ENCODE measurements around the gene PTOV1. TPM values are rescaled to one million over a fixed set of nuclear protein-coding genes. Genes with fewer than 3 reads are reported as not detected.

PTOV1 gene
- total and polyA plus RNA-seq, 10 of the 15 experiments (the other 5 are each of a cell fraction or from before 2014, with no cell fraction given) = 3.2 to 83.5 (median 22.3) TPM

GRCh38 chr19:49878744-49879070, 27.7 kb downstream of the PTOV1 start:
- H3K36me3 ChIP-seq (ENCODE audit: control insufficient read depth in 2 of 2, insufficient read depth in 2 of 2, low read length in 1 of 2) = peaks cover 8% of the 10 kb centered on the region in 2 experiments
- no peak overlapping the region for H3K27ac ChIP-seq (ENCODE audit: control insufficient read depth, insufficient read depth)
- ChIA-PET SMC1A (ENCODE audit: uncharacterized antibody, unreplicated experiment) (no interaction called here), RAD21 (ENCODE audit: unreplicated experiment) (no interaction called here), POLR2A (interaction anchor here (1.1 to 1.4 kb wide), 2 partner anchors 10 kb away, joined by 4 to 7 read pairs; no protein-coding TSS in a partner anchor), CTCF (interaction anchor here (0.8 kb wide), 1 partner anchor 59 kb away, joined by 3 read pairs; no protein-coding TSS in a partner anchor)
- 0 out of 2 replicates have a peak overlapping the region, but pooled peaks have one; percentile 62 for H3K9ac ChIP-seq (ENCODE audit: control insufficient read depth, insufficient read depth, low read length)
- DNase-seq (ENCODE audit: low read depth, low spot score) (no peak), ATAC-seq (no peak), FAIRE-seq (no peak)
- intact Hi-C loops (cut with micrococcal nuclease; ENCODE audit: unreplicated experiment) (loop anchor here (5.0 kb wide), 1 partner anchor 49 kb away; the partner anchor contains the start of genes ATF5 and NUP62), in situ Hi-C loops (cut with MboI) (loop anchor here (25.0 kb wide), 1 partner anchor 1241 kb away; the partner anchor contains the start of genes CA11 and DBP)
- TF ChIP-seq ZSCAN29 (IDR thresholded peaks at IDR 0.05) = no peak
- peak overlapping the region; percentile 73 for H3K4me3 ChIP-seq
- peaks cover 16% of the 10 kb centered on the region for H3K4me1 ChIP-seq (ENCODE audit: control insufficient read depth, insufficient read depth, low read length)
- H3K4me2 ChIP-seq (ENCODE audit: control insufficient read depth, insufficient read depth) = peak overlapping the region; percentile 92
- no peak overlapping the region for H2AFZ ChIP-seq (ENCODE audit: control insufficient read depth, low read depth, low read length)
- BruUV-seq (replicated peaks) = no TSS peak
- H3K27me3 ChIP-seq (replicated peaks in 1 of 2; ENCODE audit: control insufficient read depth in 2 of 2, insufficient read depth in 2 of 2, low read length in 1 of 2) = no peaks in the 10 kb centered on the region
- H3K9me3 ChIP-seq (replicated peaks; ENCODE audit: control insufficient read depth, insufficient read depth, low read length) = no peaks in the 10 kb centered on the region; the same call in 2 of the 3 replicates
- peaks cover 25% of the 10 kb centered on the region for H3K79me2 ChIP-seq (ENCODE audit: control insufficient read depth, insufficient read depth, low read length)
- WGBS (ENCODE audit: insufficient coverage, insufficient replicate concordance, low lambda C conversion rate, missing lambda C conversion rate) = 81% methylated on average over 9 of the region's 9 CpGs
- no peaks in the 10 kb centered on the region for H4K20me1 ChIP-seq (ENCODE audit: control insufficient read depth, insufficient read depth)

GRCh38 chr19:49879243-49879963, 28.4 kb downstream of the PTOV1 start:
- in situ Hi-C loops (cut with MboI) (loop anchor here (25.0 kb wide), 1 partner anchor 1242 kb away; the partner anchor contains the start of genes CA11 and DBP), intact Hi-C loops (cut with micrococcal nuclease; ENCODE audit: unreplicated experiment) (loop anchor here (5.0 kb wide), 1 partner anchor 48 kb away; the partner anchor contains the start of genes ATF5 and NUP62)
- Histone ChIP-seq H3K79me2 (ENCODE audit: control insufficient read depth, insufficient read depth, low read length) (peaks cover 25% of the 10 kb centered on the region), H3K27ac (ENCODE audit: control insufficient read depth, insufficient read depth) (no peak overlapping the region), H2AFZ (ENCODE audit: control insufficient read depth, low read depth, low read length) (no peak overlapping the region), H3K9ac (ENCODE audit: control insufficient read depth, insufficient read depth, low read length) (no peak overlapping the region), H3K36me3 (ENCODE audit: control insufficient read depth in 2 of 2, insufficient read depth in 2 of 2, low read length in 1 of 2) (peaks cover 8 to 13% of the 10 kb centered on the region in 2 experiments), H3K9me3 (replicated peaks; ENCODE audit: control insufficient read depth, insufficient read depth, low read length) (no peaks in the 10 kb centered on the region; the same call in 2 of the 3 replicates), H3K4me3 (no peak overlapping the region), H4K20me1 (ENCODE audit: control insufficient read depth, insufficient read depth) (no peaks in the 10 kb centered on the region), H3K4me1 (ENCODE audit: control insufficient read depth, insufficient read depth, low read length) (peaks cover 16% of the 10 kb centered on the region), H3K4me2 (ENCODE audit: control insufficient read depth, insufficient read depth) (peak overlapping the region; percentile 92; the same call in 1 of the 2 replicates), H3K27me3 (replicated peaks in 1 of 2; ENCODE audit: control insufficient read depth in 2 of 2, insufficient read depth in 2 of 2, low read length in 1 of 2) (no peaks in the 10 kb centered on the region)
- SMC1A ChIA-PET (ENCODE audit: uncharacterized antibody, unreplicated experiment) = no interaction called here
- no peak for ATAC-seq
- DNase-seq (ENCODE audit: low read depth, low spot score) = no peak
- POLR2A ChIA-PET = interaction anchor here (0.5 to 1.4 kb wide), 4 partner anchors 9 to 215 kb away, joined by 3 to 7 read pairs (median 4); no protein-coding TSS in a partner anchor
- CTCF ChIA-PET = interaction anchor here (0.8 to 1.0 kb wide), 2 partner anchors 9 to 59 kb away, joined by 3 read pairs; no protein-coding TSS in a partner anchor
- RAD21 ChIA-PET (ENCODE audit: unreplicated experiment) = no interaction called here
- BruUV-seq (replicated peaks) = TSS peak; percentile 74
- no peak for FAIRE-seq
- 89% methylated on average over 11 of the region's 12 CpGs for WGBS (ENCODE audit: insufficient coverage, insufficient replicate concordance, low lambda C conversion rate, missing lambda C conversion rate)
- TF ChIP-seq TARDBP (IDR thresholded peaks at IDR 0.05; ENCODE audit: borderline replicate concordance) (no peak), CHD1 (IDR thresholded peaks at IDR 0.05; ENCODE audit: low read depth, low read length) (no peak), NFYB (IDR thresholded peaks at IDR 0.05; ENCODE audit: insufficient read depth, low read depth, low read length) (0 out of 2 replicates have a peak, but pooled peaks have one; percentile 15), MTA3 (IDR thresholded peaks at IDR 0.05; ENCODE audit: borderline replicate concordance, low read length) (no peak), PAX8 (IDR thresholded peaks at IDR 0.05) (no peak), YBX1 (IDR thresholded peaks at IDR 0.05) (no peak), CTCF (IDR thresholded peaks at IDR 0.05 in 2 of 3, conservative IDR thresholded peaks at IDR 0.05 in 1 of 3; ENCODE audit: control insufficient read depth in 2 of 3, extremely low read depth in 1 of 3, insufficient read depth in 1 of 3, low read depth in 3 of 3, low read length in 3 of 3) (no peak), MYB (IDR thresholded peaks at IDR 0.05; ENCODE audit: borderline replicate concordance, low read depth, low read length) (no peak), BCL11A (IDR thresholded peaks at IDR 0.05; ENCODE audit: low read depth, low read length) (no peak), IRF3 (IDR thresholded peaks at IDR 0.05) (no peak), ZNF384 (IDR thresholded peaks at IDR 0.05; ENCODE audit: borderline replicate concordance, low read depth, low read length) (no peak), HDAC2 (IDR thresholded peaks at IDR 0.05) (no peak), HDGF (IDR thresholded peaks at IDR 0.05) (no peak), POLR2AphosphoS2 (IDR thresholded peaks at IDR 0.05; ENCODE audit: low read depth, low read length) (no peak)

Data from GM12878 (cell line).